Hepatocyte (in vitro differentiated cells): ENCODE data around the gene LMAN2. TPM values are rescaled to one million over a fixed set of nuclear protein-coding genes. Genes with fewer than 3 reads are reported as not detected.

Experiments used
- DNase-seq: peaks from one replicate; pipeline ENCODE4 v3.0.0-alpha.2; 2016; ENCODE audit warnings: low spot score
- H2AFZ ChIP-seq: fragments of 200-600 bp; sonication (generic); 2 replicates; pipeline ENCODE4 v1.6.0; 2016; ENCODE audit warnings: antibody characterized with exemption, mild to moderate bottlenecking
- H3K27ac ChIP-seq: fragments of 200-600 bp; sonication (generic); 2 replicates; pipeline ENCODE4 v1.5.1; 2016; ENCODE audit warnings: mild to moderate bottlenecking
- H3K27me3 ChIP-seq: fragments of 200-600 bp; sonication (generic); 2 replicates; pipeline ENCODE4 v1.6.1; 2016
- H3K36me3 ChIP-seq: fragments of 200-600 bp; sonication (generic); replicated peaks from 2 replicates; pipeline ENCODE4 v1.5.1; 2016; ENCODE audit warnings: low read depth; ENCODE audit not compliant: insufficient read depth
- H3K4me1 ChIP-seq: fragments of 200-600 bp; sonication (generic); 2 replicates; pipeline ENCODE4 v1.5.1; 2016; ENCODE audit warnings: mild to moderate bottlenecking, moderate library complexity; ENCODE audit not compliant: insufficient read depth
- H3K4me2 ChIP-seq: fragments of 200-600 bp; sonication (generic); 2 replicates; pipeline ENCODE4 v1.6.0; 2016
- H3K4me3 ChIP-seq: fragments of 200-600 bp; sonication (generic); 2 replicates; pipeline ENCODE4 v1.5.1; 2016; ENCODE audit warnings: mild to moderate bottlenecking
- H3K79me2 ChIP-seq: fragments of 200-600 bp; sonication (generic); 2 replicates; pipeline ENCODE4 v1.6.0; 2017; ENCODE audit warnings: mild to moderate bottlenecking
- H3K9me2 ChIP-seq: fragments of 200-600 bp; sonication (generic); replicated peaks from 2 replicates; pipeline ENCODE4 v1.6.0; 2017; ENCODE audit warnings: mild to moderate bottlenecking; ENCODE audit not compliant: insufficient read depth
- H3K9me3 ChIP-seq: fragments of 200-600 bp; sonication (generic); 2 replicates; pipeline ENCODE4 v1.5.1; 2016; ENCODE audit warnings: low read depth, mild to moderate bottlenecking
- H4K20me1 ChIP-seq: fragments of 200-600 bp; sonication (generic); 2 replicates; pipeline ENCODE4 v1.6.0; 2016; ENCODE audit warnings: mild to moderate bottlenecking; ENCODE audit not compliant: insufficient read depth, poor library complexity, severe bottlenecking
- EZH2 ChIP-seq: fragments of 200-600 bp; sonication (generic); IDR thresholded peaks from 2 replicates; pipeline ENCODE4 v1.6.1; 2016; ENCODE audit warnings: antibody characterized with exemption, mild to moderate bottlenecking, borderline replicate concordance
- EZH2phosphoT487 ChIP-seq: fragments of 200-600 bp; sonication (generic); IDR thresholded peaks from one replicate; pipeline ENCODE4 v1.6.1; 2018; ENCODE audit warnings: antibody characterized with exemption, mild to moderate bottlenecking, low read depth, moderate library complexity; ENCODE audit not compliant: unreplicated experiment, severe bottlenecking
- WGBS: methylation state at CpG from one replicate; pipeline ENCODE4 v1.1.6; 2016; ENCODE audit warnings: low lambda C conversion rate; ENCODE audit errors: missing lambda C conversion rate; 5-methylcytosine and 5-hydroxymethylcytosine counted together
- polyA plus RNA-seq: library from polyadenylated mRNA; unstranded; fragments of >200 nt; fragmentation: Nextera tagmentation; extraction: Ambion mirVana; gene quantifications from 2 replicates; pipeline ENCODE4 v1.2.1, GENCODE V29; 2016
- total RNA-seq: library from RNA; depleted of rRNA; stranded (reverse); fragments of >200 nt; gene quantifications from 2 replicates; pipeline ENCODE4 v1.2.3, GENCODE V29; 2014
- TF ChIP-seq, protein P1 (sequence below): fragments of 200-600 bp; sonication (generic); IDR thresholded peaks from 2 replicates; pipeline ENCODE4 v1.5.1; 2016; ENCODE audit warnings: antibody characterized with exemption, mild to moderate bottlenecking; ENCODE audit not compliant: poor library complexity

Gene LMAN2
- total and polyA plus RNA-seq, 2 experiments from 2014 or later, result 357 to 391 TPM

DNA sequence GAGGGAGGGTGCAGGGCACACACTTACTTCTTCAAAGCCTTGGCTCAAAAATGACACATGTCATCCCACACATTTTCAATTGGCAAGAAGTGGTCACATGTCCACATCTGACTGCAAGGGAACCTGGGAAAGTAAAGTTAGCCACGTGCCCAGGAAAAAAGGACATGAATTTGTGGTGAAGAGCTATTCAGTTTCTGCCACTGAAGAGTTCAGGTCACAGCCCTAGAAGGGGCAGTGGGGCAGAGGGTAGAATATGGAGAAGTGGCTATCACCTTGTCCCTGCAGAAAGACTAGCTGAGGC is 4.3 kb upstream of the LMAN2 start:
- 32% methylated on average over 1 of the region's 1 CpG for WGBS
- peaks cover 4% of the 10 kb centered on the region for H3K4me1 ChIP-seq
- no peak for TF ChIP-seq EZH2
- TF ChIP-seq, protein P1, sequence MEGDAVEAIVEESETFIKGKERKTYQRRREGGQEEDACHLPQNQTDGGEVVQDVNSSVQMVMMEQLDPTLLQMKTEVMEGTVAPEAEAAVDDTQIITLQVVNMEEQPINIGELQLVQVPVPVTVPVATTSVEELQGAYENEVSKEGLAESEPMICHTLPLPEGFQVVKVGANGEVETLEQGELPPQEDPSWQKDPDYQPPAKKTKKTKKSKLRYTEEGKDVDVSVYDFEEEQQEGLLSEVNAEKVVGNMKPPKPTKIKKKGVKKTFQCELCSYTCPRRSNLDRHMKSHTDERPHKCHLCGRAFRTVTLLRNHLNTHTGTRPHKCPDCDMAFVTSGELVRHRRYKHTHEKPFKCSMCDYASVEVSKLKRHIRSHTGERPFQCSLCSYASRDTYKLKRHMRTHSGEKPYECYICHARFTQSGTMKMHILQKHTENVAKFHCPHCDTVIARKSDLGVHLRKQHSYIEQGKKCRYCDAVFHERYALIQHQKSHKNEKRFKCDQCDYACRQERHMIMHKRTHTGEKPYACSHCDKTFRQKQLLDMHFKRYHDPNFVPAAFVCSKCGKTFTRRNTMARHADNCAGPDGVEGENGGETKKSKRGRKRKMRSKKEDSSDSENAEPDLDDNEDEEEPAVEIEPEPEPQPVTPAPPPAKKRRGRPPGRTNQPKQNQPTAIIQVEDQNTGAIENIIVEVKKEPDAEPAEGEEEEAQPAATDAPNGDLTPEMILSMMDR, result no peak
- TF ChIP-seq EZH2phosphoT487, result no peak
- H3K79me2 ChIP-seq, result peaks cover 5% of the 10 kb centered on the region
- H3K27me3 ChIP-seq, result no peaks in the 10 kb centered on the region
- H3K9me3 ChIP-seq, result no peaks in the 10 kb centered on the region
- no peak overlapping the region for H3K4me3 ChIP-seq
- no peaks in the 10 kb centered on the region for H3K9me2 ChIP-seq
- H3K4me2 ChIP-seq, result no peak overlapping the region
- H3K36me3 ChIP-seq, result no peaks in the 10 kb centered on the region
- H4K20me1 ChIP-seq, result no peaks in the 10 kb centered on the region
- no peak overlapping the region for H3K27ac ChIP-seq
- no peak overlapping the region for H2AFZ ChIP-seq
- no peak for DNase-seq

DNA sequence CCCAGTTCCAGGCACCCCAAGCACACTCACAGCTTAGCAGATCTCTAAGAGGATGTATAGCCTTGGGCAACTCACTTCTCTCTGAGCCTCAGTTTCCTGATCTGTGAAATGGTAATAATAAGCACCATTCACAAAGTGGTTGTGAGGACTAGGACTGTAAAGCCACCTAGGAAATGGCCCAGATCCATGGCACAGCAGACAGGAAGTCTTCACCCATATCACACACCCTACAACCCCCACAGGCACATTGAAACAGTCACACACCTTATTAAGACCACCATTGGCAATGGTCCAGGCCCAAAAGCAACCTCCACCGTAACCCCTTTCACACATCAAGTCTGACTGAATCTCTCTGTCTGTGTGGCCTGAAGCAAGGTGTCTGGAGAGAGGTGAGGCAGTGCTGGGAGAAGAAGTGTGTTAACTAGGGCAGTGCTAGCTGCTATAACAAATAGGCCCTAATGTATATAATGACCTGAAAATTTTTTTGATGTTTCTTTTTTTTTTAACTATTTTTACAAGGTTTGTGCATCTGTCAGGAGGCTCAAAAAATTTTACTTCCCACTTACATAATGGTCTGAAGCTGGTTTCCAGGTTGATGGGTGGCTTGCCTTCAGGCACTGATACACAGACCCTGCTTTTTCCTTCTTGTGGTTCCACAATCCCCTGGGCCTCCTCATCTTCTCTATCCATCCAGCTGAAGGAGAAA is 3.8 kb upstream of the LMAN2 start:
- WGBS, result 93% methylated on average over 1 of the region's 1 CpG
- peaks cover 8% of the 10 kb centered on the region for H3K4me1 ChIP-seq
- no peak overlapping the region for H2AFZ ChIP-seq
- peaks cover under 1% of the 10 kb centered on the region for H4K20me1 ChIP-seq
- no peaks in the 10 kb centered on the region for H3K9me2 ChIP-seq
- no peak overlapping the region for H3K27ac ChIP-seq
- no peaks in the 10 kb centered on the region for H3K27me3 ChIP-seq
- DNase-seq, result no peak
- H3K4me2 ChIP-seq, result no peak overlapping the region
- H3K4me3 ChIP-seq, result no peak overlapping the region
- H3K9me3 ChIP-seq, result no peaks in the 10 kb centered on the region
- no peaks in the 10 kb centered on the region for H3K36me3 ChIP-seq
- peaks cover 10% of the 10 kb centered on the region for H3K79me2 ChIP-seq
- TF ChIP-seq EZH2 (no peak), EZH2phosphoT487 (no peak)
- TF ChIP-seq, protein P1, result no peak

DNA sequence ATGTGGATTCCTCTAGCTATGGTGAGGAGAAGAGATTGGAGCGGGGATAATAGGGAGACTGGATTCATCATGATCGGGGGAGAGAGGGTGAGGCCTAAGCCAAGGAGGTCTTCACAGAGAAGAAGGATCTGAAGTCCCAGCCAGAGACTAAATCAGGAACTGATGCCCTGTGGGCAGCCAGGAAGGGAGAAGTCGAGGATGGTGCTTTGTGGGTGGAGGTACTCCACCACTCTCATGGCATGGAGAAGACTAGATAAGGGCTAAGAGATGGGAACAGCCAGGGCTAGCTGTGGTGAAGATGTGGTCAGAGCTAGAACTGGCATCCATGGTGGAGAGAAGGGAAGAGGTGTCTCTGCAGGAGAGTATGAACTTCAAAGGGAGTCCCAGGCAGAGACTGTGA is 3.2 kb upstream of the LMAN2 start:
- H3K27me3 ChIP-seq, result no peaks in the 10 kb centered on the region
- H3K4me3 ChIP-seq, result no peak overlapping the region
- H3K36me3 ChIP-seq, result no peaks in the 10 kb centered on the region
- WGBS, result 94% methylated on average over 3 of the region's 3 CpGs
- no peak for DNase-seq
- H3K4me2 ChIP-seq, result no peak overlapping the region
- H2AFZ ChIP-seq, result no peak overlapping the region
- peaks cover 10% of the 10 kb centered on the region for H3K4me1 ChIP-seq
- peaks cover 16% of the 10 kb centered on the region for H3K79me2 ChIP-seq
- H3K9me2 ChIP-seq, result no peaks in the 10 kb centered on the region
- H4K20me1 ChIP-seq, result peaks cover 6% of the 10 kb centered on the region
- TF ChIP-seq EZH2phosphoT487, result no peak
- TF ChIP-seq, protein P1, result no peak
- no peak for TF ChIP-seq EZH2
- peak overlapping the region; percentile 69 for H3K27ac ChIP-seq
- no peaks in the 10 kb centered on the region for H3K9me3 ChIP-seq
